Brain microvascular endothelial cell (primary cell): ENCODE measurements around the gene GNAS-AS1.

Source experiments
- DNase-seq: peaks from one replicate; pipeline ENCODE4 v3.0.0-alpha.2; 2020
- H3K27ac ChIP-seq: fragments of 250-450 bp; sonication (Bioruptor Pico); 2 replicates; pipeline ENCODE4 v1.5.1; 2020; ENCODE audit warnings: mild to moderate bottlenecking, moderate library complexity
- H3K27me3 ChIP-seq: fragments of 250-450 bp; sonication (Bioruptor Pico); replicated peaks from 2 replicates; pipeline ENCODE4 v1.5.1; 2020; ENCODE audit warnings: mild to moderate bottlenecking
- H3K36me3 ChIP-seq: fragments of 250-450 bp; sonication (Bioruptor Pico); replicated peaks from 2 replicates; pipeline ENCODE4 v1.5.1; 2020; ENCODE audit warnings: mild to moderate bottlenecking
- H3K4me3 ChIP-seq: 2 replicates; pipeline ENCODE4 v1.5.1; 2011; ENCODE audit warnings: low read depth, mild to moderate bottlenecking, control low read depth, low read length, moderate library complexity
- CTCF ChIP-seq: IDR thresholded peaks from 2 replicates; pipeline ENCODE4 v1.5.1; 2011; ENCODE audit warnings: low read depth, mild to moderate bottlenecking, moderate library complexity, low read length, control low read depth, inconsistent platforms; ENCODE audit errors: missing control alignments
- in situ Hi-C: cut with HindIII; loops from 2 replicates; pipeline ENCODE4 v1.10.0; 2017; ENCODE audit warnings: low sequenced_read_pairs, low pct_ligation_motif_present

Gene GNAS-AS1

DNA sequence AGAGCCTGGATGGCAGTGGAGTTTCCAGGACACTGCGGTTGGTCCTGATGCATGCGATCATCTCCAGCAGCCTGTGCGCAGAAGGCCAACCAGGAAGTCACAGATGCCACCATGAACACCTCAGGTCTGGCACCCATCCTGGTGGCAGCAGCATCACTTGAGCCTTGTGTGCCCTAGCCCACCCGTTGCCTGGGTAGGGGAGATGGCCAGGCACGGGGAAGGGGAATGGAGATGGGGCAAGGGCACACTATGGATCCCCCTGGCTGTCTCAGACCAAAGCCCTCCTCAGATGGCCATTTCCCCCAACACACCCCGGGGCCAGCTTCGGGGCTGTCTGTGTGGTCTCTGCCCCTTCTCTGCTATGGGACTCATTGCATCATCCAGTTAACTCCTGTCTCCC is 58.3 kb downstream of the GNAS-AS1 start:
- H3K27me3 ChIP-seq, result peaks cover 2% of the 10 kb centered on the region
- H3K4me3 ChIP-seq, result no peak overlapping the region

DNA sequence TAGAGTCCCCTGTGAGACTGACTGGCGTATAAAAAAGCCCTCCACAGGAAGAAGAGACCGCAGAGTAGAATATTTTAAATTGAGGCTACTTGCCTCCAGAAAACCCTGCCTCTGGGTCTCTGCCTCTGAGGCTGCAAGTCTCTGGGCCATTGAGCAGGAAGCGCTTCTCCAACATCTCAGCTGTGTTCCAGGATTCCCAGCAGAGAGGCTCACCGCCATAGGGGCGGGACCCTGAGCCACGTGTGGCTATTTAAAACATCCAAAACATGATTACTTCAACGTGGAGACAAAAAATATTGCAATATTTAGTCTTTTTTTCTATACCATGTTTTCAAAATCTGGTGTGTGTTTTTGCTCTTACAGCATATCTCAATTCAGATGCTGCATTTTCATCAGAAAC is 59.4 kb downstream of the GNAS-AS1 start:
- Histone ChIP-seq H3K27ac (no peak overlapping the region), H3K27me3 (peaks cover 2% of the 10 kb centered on the region), H3K36me3 (no peaks in the 10 kb centered on the region), H3K4me3 (no peak overlapping the region)
- TF ChIP-seq CTCF, result no peak
- in situ Hi-C loops, result no loop called here
- DNase-seq, result no peak

More for the DNA sequence above, 58.3 kb downstream of the GNAS-AS1 start:
- no peak for TF ChIP-seq CTCF
- in situ Hi-C loops, result no loop called here
- Histone ChIP-seq H3K36me3 (no peaks in the 10 kb centered on the region), H3K27ac (no peak overlapping the region)
- no peak for DNase-seq

DNA sequence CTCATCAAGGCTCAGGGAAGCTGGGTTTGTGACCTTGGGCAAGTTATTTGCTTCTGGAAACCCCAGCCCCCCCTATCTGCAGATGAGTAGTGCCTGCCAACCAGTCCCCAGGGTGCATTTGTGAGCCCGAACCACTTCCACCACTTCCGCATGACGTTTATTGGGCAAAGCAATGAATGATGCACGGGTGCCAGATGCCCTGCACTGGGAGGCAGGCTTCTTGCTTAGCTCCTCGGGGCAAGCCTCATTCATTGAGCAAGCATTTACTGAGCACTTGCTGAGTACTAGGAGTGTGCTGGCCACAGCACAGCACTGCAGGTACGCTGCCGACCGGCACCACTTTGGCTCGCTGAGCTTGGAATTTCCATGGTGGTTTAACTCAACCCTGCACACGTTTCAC is 60.2 kb downstream of the GNAS-AS1 start:
- Histone ChIP-seq H3K4me3 (no peak overlapping the region), H3K27ac (no peak overlapping the region), H3K36me3 (no peaks in the 10 kb centered on the region), H3K27me3 (peaks cover 2% of the 10 kb centered on the region)
- no peak for TF ChIP-seq CTCF
- no peak for DNase-seq
- in situ Hi-C loops, result no loop called here

DNA sequence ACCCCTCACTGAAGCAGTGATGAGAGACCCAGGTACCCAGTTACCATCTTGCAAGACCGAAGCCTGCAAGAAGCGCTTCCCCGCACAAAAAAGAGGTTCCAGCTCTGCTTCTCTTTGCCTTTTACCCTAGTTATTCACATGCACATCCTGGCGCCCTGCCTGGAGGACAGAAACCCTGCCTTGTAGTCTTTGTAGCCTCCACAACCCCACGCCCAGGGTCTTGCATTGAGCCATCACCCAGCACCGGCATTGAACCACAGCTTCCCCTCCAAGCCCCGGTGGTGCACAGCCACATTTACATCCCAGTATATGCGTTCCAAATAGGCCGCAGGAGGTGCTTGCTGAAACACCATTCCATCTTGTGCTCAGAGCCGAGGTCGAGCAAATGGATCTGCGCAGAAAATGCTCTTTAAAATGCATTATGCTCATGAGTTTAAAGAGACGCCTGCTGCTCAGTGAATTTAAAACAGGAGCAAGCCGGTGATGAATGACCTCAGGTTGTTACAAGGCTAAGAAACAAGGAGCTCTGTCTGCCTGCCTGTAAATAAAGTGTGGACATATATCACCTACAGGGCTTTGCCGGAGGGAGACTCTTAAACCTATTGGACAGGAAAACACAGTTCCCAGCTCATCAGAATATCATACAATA is 61.7 kb downstream of the GNAS-AS1 start:
- no peaks in the 10 kb centered on the region for H3K36me3 ChIP-seq
- H3K4me3 ChIP-seq, result no peak overlapping the region
- no peak overlapping the region for H3K27ac ChIP-seq
- no peak for TF ChIP-seq CTCF
- in situ Hi-C loops, result no loop called here
- DNase-seq, result no peak
- H3K27me3 ChIP-seq, result peaks cover 2% of the 10 kb centered on the region

GRCh38 chr20:58787211-58788005 is 63.3 kb downstream of the GNAS-AS1 start:
- no peak for TF ChIP-seq CTCF
- no peak overlapping the region for H3K4me3 ChIP-seq
- no peak for DNase-seq
- in situ Hi-C loops, result no loop called here
- H3K27me3 ChIP-seq, result peaks cover 4% of the 10 kb centered on the region
- no peak overlapping the region for H3K27ac ChIP-seq
- H3K36me3 ChIP-seq, result no peaks in the 10 kb centered on the region
